Erythroblast (primary cell): ENCODE measurements around the gene NRG2.

Source experiments
- GATA1 ChIP-seq: IDR thresholded peaks from 2 replicates; pipeline ENCODE4 v1.6.1; 2011; ENCODE audit warnings: low read depth, mild to moderate bottlenecking, control low read depth, low read length, moderate library complexity
- POLR2A ChIP-seq: IDR thresholded peaks from 2 replicates; pipeline ENCODE4 v1.6.1; 2011; ENCODE audit warnings: mild to moderate bottlenecking, low read length

DNA sequence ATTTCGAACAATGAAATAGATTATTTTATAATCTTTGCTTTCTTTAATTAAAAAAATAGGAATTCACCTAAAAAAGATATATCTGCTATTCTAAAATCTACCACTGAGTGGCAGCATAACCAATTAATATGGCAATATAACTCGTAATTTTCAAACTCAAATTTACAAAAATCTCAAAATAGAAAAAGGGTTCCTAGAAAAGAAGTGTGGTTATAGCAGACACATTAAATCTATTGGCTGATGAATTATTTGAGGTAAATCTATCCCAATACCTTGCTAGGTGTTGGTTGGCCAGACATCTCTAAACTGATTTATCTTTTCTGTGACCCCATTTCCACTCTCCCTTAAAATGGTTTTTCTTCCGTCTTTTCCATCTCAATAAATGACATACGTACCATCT, 30.2 kb upstream of the NRG2 start:
- no peak for TF ChIP-seq POLR2A
- no peak for TF ChIP-seq GATA1
